Psoas muscle (tissue), 8 donors: ENCODE results near the gene NFATC2IP. TPM values are rescaled to one million over a fixed set of nuclear protein-coding genes. Genes with fewer than 3 reads are reported as not detected.

Experiments
- ATAC-seq, 4 donors: fragments of 200-7000 bp; cut with Tn5 transposase; one replicate each; pipeline ENCODE4 v1.9.1; 2020; ENCODE audit warnings: moderate library complexity in 3 of 4, mild to moderate bottlenecking in 2 of 4
- DNase-seq, 2 donors: peaks; one replicate each; pipeline ENCODE4 v3.0.0-alpha.2; 2020
- H3K27ac ChIP-seq: fragments of 200-600 bp; one replicate; pipeline ENCODE4 v1.8.0; 2022
- H3K27me3 ChIP-seq, 3 donors: fragments of 200-600 bp in 1 of 3; one replicate each; pipeline versions ENCODE4 v1.6.1 to v1.8.0; 2013 to 2022; ENCODE audit warnings: low read length in 2 of 3, mild to moderate bottlenecking in 2 of 3, moderate library complexity in 1 of 3; ENCODE audit not compliant: insufficient read depth in 3 of 3
- H3K36me3 ChIP-seq, 2 donors: fragments of 200-600 bp in 1 of 2; one replicate each; pipeline versions ENCODE4 v1.6.1 to v1.8.0; 2013 to 2022; ENCODE audit warnings: low read depth in 1 of 2, mild to moderate bottlenecking in 1 of 2, moderate library complexity in 1 of 2; ENCODE audit not compliant: insufficient read depth in 1 of 2
- H3K4me1 ChIP-seq: fragments of 200-600 bp; one replicate; pipeline ENCODE4 v1.8.0; 2022
- H3K4me3 ChIP-seq: fragments of 200-600 bp; one replicate; pipeline ENCODE4 v1.8.0; 2022; ENCODE audit warnings: mild to moderate bottlenecking
- H3K9me3 ChIP-seq: fragments of 200-600 bp; one replicate; pipeline ENCODE4 v1.8.0; 2022
- CTCF ChIP-seq: fragments of 200-600 bp; IDR thresholded peaks from one replicate; pipeline ENCODE4 v1.8.0; 2022; ENCODE audit warnings: antibody characterized with exemption
- WGBS, 3 donors: extraction: QIAGEN DNeasy Blood & Tissue Kit; methylation state at CpG; one replicate each; pipeline versions ENCODE4 v1.1.6 to v1.1.7; 2013; 5-methylcytosine and 5-hydroxymethylcytosine counted together
- intact Hi-C, 2 donors: fragments of 100-400 bp; cut with DNase I; formaldehyde crosslinking; loops; one replicate each; pipeline versions ENCODE4 v1.11.0 to v1.14.2; 2022
- polyA plus RNA-seq, 3 donors: library from polyadenylated mRNA; stranded (reverse); fragments of 200-250 nt; gene quantifications; one replicate each; pipeline ENCODE4 v1.2.3, GENCODE V29; 2013
- total RNA-seq, 4 donors: library from RNA; stranded (reverse); fragmentation: NEBNext Ultra II Directional in 2 of 4; extraction: Animal tissue kit (Norgen Biotek cat#: 25700) in 2 of 4; gene quantifications; one replicate each; pipeline versions ENCODE4 v1.2.1 to v1.2.4, GENCODE V29; 2021 to 2023
- donor health status: healthy with polysubstance abuse.
- donor health status: DM: no; HTN: no; CAD: no; lungs with moderate emphysema.
- donor health status: Bipolar disorder and iron deficiency.
- donor health status: healthy.
- donor health status: DM: yes; HTN: yes; CAD: no.
- donor health status: DM: no; HTN: no; CAD: no.
- donor health status: DM: no; HTN: no; CAD: no.
- donor health status: DM: yes; HTN: yes; CAD: no.

Gene NFATC2IP
- total and polyA plus RNA-seq, 7 donors, result 10.6 to 20.4 (median 17.6) TPM

GRCh38 chr16:28910086-28911031 lies 40.4 kb upstream of the NFATC2IP start:
- intact Hi-C loops, result loop anchor here in 1 of 2 donors (2.0 kb wide), 1 partner anchor 16 kb away; no protein-coding TSS in a partner anchor
- Histone ChIP-seq H3K36me3 (peaks cover 0 to 49% of the 10 kb centered on the region in 2 donors), H3K4me1 (no peaks in the 10 kb centered on the region), H3K27me3 (no peaks in the 10 kb centered on the region), H3K4me3 (no peak overlapping the region), H3K27ac (peak overlapping the region; percentile 52), H3K9me3 (no peaks in the 10 kb centered on the region)
- DNase-seq (peak in 1 of 2 donors; percentile 34), ATAC-seq (peak; percentile 39 to 59 (median 46))
- TF ChIP-seq CTCF, result no peak
- WGBS, 3 donors, result 74 to 80% (median 76%) methylated on average over 19 of the region's 19 CpGs

GRCh38 chr16:28912558-28912957 lies 38.2 kb upstream of the NFATC2IP start:
- ATAC-seq, result no peak
- Histone ChIP-seq H3K36me3 (peaks cover 3 to 50% of the 10 kb centered on the region in 2 donors), H3K27me3 (no peaks in the 10 kb centered on the region), H3K9me3 (no peaks in the 10 kb centered on the region), H3K27ac (no peak overlapping the region), H3K4me3 (no peak overlapping the region), H3K4me1 (no peaks in the 10 kb centered on the region)
- intact Hi-C loops, result no loop called here
- no peak for TF ChIP-seq CTCF
- DNase-seq, result no peak
- WGBS, 3 donors, result 90 to 91% (median 91%) methylated on average over 12 of the region's 12 CpGs

GRCh38 chr16:28913946-28914724 lies 36.6 kb upstream of the NFATC2IP start:
- Histone ChIP-seq H3K4me1 (no peaks in the 10 kb centered on the region), H3K27me3 (no peaks in the 10 kb centered on the region), H3K36me3 (peaks cover 3 to 53% of the 10 kb centered on the region in 2 donors), H3K4me3 (no peak overlapping the region), H3K27ac (no peak overlapping the region), H3K9me3 (no peaks in the 10 kb centered on the region)
- DNase-seq (no peak), ATAC-seq (no peak)
- TF ChIP-seq CTCF, result no peak
- intact Hi-C loops, result no loop called here
- WGBS, 3 donors, result 93 to 94% (median 94%) methylated on average over 24 to 29 of the region's 29 CpGs

- intact Hi-C loops, result no loop called here
- TF ChIP-seq CTCF, result no peak
- H3K27ac ChIP-seq, result no peak overlapping the region
- ATAC-seq (no peak), DNase-seq (no peak)
- H3K9me3 ChIP-seq, result no peaks in the 10 kb centered on the region
- no peaks in the 10 kb centered on the region for H3K4me1 ChIP-seq
- H3K27me3 ChIP-seq, result no peaks in the 10 kb centered on the region
- H3K4me3 ChIP-seq, result no peak overlapping the region
- H3K36me3 ChIP-seq, result peaks cover 3 to 59% of the 10 kb centered on the region in 2 donors
These were observed 35.6 kb upstream of the NFATC2IP start for GRCh38 chr16:28915181-28915580.
